HG03280 (cell line): ENCODE data around the gene ABCC6.
"Not testable (repeated sequence)": the region's sequence is repeated elsewhere in the genome, so short reads cannot be mapped to it uniquely, and the experiment has no call there.

Experiments
- ATAC-seq: cut with Tn5 transposase; IDR thresholded peaks from one replicate; pipeline ENCODE4 v1.9.1; 2021; ENCODE audit warnings: mild to moderate bottlenecking, moderate library complexity; ENCODE audit not compliant: unreplicated experiment

The ABCC6 gene

DNA sequence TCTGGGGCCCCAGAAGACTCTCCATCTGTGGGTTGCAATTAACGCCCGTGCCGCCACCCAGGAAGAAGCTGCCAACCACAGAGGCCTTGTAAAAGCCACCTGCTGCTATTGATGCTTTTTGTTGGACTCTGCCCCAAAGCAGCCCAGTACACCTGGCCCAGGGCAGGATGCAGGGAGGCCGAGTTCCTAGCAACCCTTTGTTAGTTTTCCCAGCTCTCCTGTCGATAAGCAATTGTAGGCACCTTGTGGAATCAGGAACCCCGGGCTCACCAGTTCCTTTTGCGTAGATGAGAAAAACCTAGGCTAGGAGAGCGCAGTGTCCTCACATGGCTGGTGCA is 103.3 kb downstream of the ABCC6 start:
- no peak for ATAC-seq

DNA sequence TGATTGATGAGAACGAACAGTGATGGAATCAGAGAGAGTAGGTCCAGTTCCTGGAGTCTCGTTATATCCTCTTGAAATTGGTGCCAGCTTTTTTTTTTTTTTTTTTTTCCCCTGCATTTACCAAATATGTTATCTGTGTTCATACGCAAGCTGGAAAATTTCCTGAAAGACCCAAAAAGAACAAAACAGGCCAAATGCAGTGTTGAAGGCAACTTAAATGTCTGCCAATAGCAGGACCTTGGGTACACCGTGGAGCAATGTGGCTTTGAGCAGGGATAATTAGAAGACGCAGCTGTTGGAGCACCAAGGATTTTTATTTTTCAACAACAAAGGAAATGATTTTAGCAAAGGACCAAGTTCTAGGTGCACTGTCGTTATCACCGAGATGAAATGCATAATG is 105.0 kb downstream of the ABCC6 start:
- ATAC-seq = no peak

DNA sequence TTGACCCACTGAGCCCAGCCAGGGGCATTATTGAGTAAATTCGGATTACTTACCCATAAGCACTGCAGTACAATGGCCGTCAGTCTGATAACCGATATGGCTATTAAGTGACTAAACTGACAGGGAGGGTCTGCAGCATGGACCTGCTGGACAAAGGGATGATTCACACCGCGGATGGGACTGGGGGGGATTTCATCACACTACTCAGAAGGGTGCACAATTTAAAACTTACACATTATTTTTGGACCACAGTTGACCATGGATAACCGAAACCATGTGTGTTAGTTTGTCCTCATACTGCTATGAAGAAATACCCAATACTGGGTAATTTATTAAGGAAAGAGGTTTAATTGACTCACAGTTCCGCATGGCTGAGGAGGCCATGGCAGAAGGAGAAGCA is 106.5 kb downstream of the ABCC6 start:
- no peak for ATAC-seq

DNA sequence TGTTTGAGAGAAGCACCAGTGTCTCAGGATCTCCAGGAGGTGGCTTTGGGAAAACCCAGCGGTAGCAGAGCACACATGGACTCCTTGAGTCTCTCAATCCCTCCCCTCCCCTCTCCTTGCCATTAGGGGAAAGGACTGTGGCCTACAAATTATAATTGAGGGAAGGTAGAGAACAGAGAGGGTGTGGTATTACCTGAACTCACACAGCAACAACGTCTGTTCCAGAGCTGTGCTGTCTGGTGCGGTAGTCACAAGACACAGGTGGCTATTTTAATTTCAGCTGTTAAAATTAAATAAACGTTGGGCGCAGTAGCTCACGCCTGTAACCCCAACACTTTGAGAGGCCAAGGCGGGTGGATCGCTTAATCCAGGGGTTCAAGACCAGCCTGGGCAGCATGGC is 110.2 kb downstream of the ABCC6 start:
- no peak for ATAC-seq

DNA sequence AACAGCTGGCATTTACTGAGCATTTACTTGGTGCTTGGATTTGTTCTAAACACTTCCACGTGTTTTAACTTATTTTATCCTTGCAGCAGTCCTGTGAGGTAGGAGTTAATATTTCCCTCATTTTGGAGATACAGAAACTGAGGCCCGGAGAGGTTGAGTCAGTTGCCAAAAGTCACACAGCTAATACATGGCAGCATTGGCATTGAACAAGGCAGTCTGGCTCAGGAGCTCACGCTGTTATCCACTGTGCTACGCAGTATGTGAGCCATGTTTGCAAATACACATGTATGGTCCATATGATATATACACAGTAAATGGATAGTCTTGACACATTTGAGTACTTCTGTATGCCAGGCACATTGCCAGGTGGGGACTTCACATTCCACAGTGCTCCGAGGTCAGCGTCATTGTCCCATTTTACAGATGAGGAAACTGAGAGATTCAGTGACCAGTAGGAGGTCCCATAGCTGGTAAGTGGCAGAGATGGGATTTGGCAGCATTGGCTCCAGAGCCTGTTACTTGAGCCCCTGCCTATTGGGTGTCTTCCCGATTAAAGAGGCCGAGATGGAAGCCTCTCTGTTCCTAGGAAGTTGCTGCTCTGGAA is 110.7 kb downstream of the ABCC6 start:
- no peak for ATAC-seq

DNA sequence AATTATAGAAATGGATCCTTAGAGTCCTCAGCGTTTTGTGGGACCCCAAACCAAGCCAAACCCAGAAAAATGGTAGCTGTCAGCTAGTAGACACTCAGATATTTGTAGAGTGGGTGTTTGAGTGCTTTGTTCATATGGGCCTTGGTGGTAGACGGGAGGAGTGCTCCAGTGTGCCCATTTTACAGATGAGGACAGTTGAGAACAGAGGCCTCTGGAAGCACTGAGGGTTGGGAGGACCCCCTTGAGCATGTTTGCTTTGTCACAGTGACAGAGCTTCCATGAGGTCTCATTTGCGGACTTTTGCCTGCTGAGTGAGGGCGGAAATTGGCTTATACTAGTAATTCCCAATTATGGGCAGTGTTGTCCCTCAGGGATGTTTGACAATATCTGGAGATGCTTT is 111.7 kb downstream of the ABCC6 start:
- ATAC-seq = no peak

DNA sequence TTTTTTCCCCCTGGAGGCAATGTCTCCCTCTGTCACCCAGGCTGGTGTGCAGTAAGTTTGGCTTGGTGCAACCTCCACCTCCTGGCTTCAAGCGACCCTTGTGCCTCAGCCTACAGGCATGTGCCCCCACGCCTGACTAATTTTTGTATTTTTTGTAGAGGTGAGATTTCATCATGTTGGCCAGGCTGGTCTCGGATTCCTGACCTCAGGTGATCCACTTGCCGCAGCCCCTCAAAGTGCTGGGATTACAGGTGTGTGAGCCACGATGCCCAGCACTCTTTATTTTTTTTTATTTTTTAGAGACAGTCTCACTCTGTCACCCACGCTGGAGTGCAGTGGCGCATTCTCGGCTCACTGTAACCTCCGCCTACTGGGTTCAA is 113.2 kb downstream of the ABCC6 start:
- ATAC-seq = no peak

DNA sequence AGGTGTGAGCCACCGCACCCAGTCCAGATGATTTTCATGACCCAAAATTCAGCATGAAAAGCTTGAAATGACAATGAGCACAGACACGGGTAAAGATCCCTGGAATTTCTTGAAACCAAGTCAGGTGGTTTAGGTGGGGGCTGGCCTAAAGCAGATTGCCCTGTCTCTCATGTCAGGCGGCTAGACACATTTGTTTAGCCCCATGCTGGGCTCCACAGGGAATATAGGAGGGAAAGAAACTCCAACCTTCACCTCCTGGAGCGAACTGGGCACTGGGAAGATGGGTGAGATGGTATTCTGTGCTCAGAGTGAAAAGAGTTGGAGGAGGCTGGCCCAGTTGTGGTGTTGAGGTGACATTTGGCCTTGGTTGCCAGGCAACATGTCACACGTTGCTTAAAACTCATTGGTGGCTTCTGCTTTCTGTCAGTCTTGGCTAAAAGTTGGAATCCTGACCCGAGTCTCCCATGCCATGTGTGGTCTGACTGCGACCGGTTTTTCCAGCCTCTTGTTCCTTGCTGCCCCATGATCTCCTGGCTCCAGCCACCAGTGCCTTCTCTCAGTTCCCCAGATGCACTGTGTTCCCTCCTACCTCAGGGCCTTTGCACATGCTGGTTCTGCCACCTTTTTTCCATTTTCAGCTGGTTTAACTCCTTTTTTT is 113.7 kb downstream of the ABCC6 start:
- ATAC-seq = no peak

DNA sequence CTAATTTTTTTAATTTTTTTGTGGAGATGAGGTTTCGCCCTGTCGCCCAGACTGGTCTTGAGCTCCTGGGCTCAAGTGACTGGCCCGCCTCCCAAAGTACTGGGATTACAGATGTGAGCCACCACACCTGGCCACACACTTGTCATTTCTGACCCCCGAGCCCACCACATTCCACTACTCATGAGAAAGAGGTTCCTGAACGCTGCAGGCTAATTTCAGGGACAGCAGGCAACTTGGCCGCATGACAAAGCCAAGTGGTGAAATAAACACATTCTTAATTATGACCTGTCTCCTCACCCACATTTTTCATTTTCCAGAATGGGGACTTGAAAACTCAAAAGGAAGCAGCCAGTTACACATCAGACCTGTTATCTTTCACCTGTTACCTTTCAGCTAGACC is 114.5 kb downstream of the ABCC6 start:
- no peak for ATAC-seq

DNA sequence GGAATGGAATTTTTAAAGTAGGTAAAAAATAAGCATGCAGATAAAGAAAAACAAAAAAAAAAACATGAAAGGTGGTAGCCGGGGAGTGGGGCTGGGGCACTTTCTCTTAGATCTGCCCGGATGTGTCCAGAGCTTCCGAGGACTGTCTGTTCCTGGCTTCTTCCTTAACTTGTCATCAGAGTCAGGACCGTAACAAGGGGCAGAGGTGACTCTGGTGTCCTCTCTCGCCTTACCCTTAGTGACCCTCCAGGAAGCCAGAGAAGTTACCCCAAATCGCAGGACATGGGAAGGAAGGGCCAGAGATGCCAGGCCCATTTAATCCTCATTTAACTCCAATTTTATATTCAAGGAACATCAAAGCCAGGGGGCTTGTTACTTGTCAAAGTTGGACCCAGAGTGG is 115.5 kb downstream of the ABCC6 start:
- ATAC-seq = no peak

DNA sequence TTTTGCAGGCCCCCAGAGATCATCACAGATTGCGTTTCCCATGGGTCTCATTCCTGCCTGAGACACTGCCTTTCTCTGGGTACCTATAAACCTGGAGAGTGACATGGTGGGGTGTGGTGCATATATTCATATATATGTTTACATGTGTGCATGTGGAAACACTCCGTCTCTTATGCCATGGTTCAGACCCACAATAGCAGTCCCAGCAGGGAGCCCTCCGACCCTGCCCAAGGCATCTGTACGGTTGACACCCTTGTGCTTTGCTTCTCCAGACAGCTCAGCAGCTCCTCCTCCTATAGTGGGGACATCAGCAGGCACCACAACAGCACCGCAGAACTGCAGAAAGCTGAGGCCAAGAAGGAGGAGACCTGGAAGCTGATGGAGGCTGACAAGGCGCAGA is 116.8 kb downstream of the ABCC6 start:
- no peak for ATAC-seq

DNA sequence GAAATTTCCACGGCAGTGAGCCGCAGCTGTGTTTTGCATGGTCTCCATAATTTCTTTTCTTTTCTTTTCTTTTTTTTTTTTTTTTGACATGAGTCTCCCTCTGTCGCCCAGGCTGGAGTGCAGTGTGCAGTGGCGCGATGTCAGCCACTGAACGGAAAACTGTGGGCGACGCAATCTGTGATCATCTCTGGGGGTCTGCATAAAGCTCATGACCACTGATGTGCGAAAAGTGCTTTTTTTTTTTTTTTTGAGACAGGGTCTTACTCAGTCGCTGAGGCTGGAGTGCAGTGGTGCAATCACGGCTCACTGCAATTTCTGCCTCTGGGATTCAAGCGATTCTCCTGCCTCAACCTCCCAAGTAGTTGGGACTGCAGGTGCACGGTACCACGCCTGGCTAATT is 117.6 kb downstream of the ABCC6 start:
- ATAC-seq = no peak

DNA sequence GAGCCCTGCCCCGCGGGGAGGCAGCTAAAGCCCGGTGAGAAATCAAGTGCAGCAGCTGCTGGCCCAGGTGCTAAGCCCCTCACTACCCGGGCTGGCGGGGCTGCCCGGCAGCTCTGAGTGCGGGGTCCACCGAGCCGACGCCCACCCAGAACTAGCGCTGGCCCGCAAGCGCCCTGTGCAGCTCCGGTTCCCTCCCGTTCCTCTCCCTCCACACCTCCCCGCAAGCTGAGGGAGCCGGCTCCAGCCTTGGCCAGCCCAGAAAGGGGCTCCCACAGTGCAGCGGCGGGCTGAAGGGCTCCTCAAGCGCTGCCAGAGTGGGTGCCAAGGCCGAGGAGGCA is 118.5 kb downstream of the ABCC6 start:
- ATAC-seq = not testable (repeated sequence)

DNA sequence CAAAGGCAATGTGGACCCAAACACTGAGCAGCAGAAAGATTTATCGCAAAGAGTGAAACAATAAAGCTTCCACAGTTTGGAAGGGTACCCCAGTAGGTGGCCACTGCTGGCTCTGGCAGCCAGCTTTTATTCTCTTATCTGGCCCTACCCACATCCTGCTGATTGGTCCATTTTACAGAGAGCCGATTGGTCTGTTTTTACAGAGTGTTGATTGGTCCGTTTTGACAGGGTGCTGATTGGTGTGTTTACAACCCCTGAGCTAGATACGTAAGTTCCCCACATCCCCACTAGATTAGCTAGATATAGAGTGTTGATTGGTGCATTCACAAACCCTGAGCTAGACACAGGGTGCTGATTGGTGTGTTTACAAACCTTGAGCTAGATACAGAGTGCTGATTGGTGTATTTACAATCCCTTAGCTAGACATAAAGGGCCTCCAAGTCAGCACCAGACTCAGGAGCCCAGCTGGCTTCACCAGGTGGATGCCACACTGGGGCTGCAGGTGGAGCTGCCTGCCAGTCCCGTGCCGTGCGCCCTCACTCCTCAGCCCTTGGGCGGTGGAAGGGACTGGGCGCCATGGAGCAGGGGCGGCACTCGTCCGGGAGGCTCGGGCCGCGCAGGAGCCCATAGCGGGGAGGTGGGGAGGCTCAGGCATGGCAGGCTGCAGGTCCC is 119.0 kb downstream of the ABCC6 start:
- ATAC-seq = not testable (repeated sequence)

DNA sequence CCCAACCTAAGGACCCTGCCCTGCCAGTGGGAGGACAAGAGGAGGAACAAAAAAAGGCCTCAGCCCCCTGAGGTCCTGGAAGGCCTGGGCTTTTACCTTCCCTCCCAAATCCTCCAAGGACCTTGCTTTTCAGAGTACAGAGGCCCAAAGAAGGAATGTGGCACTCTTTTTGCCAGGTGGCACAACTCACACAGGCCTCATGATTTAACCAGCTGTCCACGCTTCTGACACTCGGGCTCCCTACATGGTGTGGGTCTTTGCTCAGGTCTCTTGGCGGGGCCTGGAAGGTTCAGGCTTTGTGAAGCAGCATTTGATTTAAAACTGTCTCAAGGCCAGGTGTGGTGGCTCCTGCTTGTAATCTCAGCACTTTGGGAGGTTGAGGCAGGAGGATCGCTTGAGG is 120.6 kb downstream of the ABCC6 start:
- ATAC-seq = no peak

DNA sequence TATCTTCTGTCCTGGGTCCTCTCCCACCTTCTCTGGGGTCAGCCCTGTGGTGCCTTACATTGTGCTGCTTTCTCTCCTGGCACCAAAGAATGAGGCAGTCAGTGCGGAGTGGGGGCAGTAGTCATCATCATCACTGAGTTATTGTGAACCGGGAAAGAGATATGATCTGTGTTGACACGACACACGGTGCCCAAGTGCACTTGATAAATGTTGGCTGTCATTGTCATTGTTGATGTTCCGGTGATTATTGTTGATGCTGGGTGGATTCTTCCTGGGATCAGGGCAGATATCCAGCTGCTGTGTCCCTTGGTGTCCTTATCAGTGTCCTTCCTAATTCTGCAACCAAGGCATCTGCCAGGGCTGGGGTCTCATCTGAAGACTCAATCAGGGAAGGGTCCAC is 121.7 kb downstream of the ABCC6 start:
- ATAC-seq = no peak

DNA sequence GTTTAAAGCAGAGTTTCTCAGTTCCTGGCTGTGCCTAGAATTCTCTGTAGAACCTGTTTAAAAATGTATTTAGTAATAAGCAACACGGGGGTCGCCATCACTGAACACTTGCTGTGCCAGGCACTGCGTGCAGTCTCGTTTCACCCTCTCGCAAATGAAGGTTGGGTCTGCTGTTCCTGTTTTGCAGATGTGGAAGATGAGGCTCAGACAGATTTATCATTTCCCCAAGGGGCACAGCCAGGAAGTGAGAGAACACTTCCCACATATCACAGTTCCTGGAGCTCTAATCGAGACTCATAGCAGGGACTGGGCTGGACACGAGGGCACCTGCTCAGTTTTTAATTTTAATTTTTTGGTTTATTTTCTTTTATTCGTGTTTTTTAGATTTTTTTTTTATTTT is 122.7 kb downstream of the ABCC6 start:
- no peak for ATAC-seq

DNA sequence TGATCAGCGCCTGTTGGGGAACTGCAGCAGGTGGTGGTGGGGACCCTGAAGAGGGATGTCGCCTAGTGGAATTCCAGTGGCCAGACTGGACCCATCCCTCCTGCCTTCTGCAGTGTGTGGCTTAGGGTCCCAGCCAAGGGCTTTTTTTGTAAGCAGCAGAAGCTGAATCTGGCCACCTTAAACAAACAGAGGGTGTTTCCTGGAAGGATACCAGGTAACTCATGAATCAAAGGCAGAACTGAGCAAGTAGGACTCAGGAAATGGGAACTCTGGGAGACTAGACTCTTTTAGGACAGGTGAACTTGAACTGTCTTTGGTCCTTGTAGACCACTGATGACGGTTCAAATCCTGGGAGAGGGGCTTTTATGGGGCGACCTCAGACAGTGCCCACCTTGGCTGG is 124.0 kb downstream of the ABCC6 start:
- ATAC-seq = no peak
